Uterus (tissue), 4 donors: ENCODE results near the gene SPINK5. TPM values are rescaled to one million over a fixed set of nuclear protein-coding genes. Genes with fewer than 3 reads are reported as not detected.

Source experiments
- DNase-seq, 2 donors: peaks; one replicate each; pipeline ENCODE4 v3.0.0-alpha.2; 2019 to 2020
- H3K27ac ChIP-seq, 2 donors: fragments of 200-600 bp; sonication (generic); 1 replicate in 1 of 2; 2 replicates in 1 of 2; pipeline ENCODE4 v1.5.1; 2016 to 2018
- H3K27me3 ChIP-seq, 2 donors: fragments of 200-600 bp; sonication (generic); one replicate each; pipeline ENCODE4 v1.5.1; 2018 to 2019; ENCODE audit warnings: control low read depth in 1 of 2
- H3K36me3 ChIP-seq, 2 donors: fragments of 200-600 bp; sonication (generic); one replicate each; pipeline ENCODE4 v1.5.1; 2019; ENCODE audit warnings: control low read depth in 1 of 2
- H3K4me1 ChIP-seq, 2 donors: fragments of 200-600 bp; sonication (generic); one replicate each; pipeline ENCODE4 v1.5.1; 2018 to 2019; ENCODE audit warnings: control low read depth in 1 of 2
- H3K4me3 ChIP-seq, 2 donors: fragments of 200-600 bp; sonication (generic); 1 replicate in 1 of 2; 2 replicates in 1 of 2; pipeline ENCODE4 v1.5.1; 2018 to 2019; ENCODE audit warnings: mild to moderate bottlenecking in 1 of 2
- H3K9me3 ChIP-seq, 2 donors: fragments of 200-600 bp; sonication (generic); one replicate each; pipeline ENCODE4 v1.5.1; 2019; ENCODE audit warnings: control low read depth in 1 of 2
- POLR2A ChIP-seq, 2 donors: fragments of 450-650 bp; IDR thresholded peaks; one replicate each; pipeline ENCODE4 v1.6.1; 2016; ENCODE audit warnings: antibody characterized with exemption in 2 of 2, mild to moderate bottlenecking in 1 of 2, moderate library complexity in 1 of 2
- intact Hi-C: fragments of 100-400 bp; cut with DNase I; formaldehyde crosslinking; loops from one replicate; pipeline ENCODE4 v1.15.1; 2023; ENCODE audit warnings: low total_unique reads
- total RNA-seq, 4 donors: library from RNA; depleted of rRNA in 3 of 4; stranded (reverse); fragments of >200 nt in 3 of 4; gene quantifications; one replicate each; pipeline versions ENCODE4 v1.1.0 to v1.2.4, GENCODE V29; 2014 to 2023
- TF ChIP-seq, protein P1 (sequence below), 4 experiments: fragments of 200-600 bp in 2 of 4; fragments of 450-650 bp in 2 of 4; sonication (generic) in 2 of 4; IDR thresholded peaks; one replicate each; pipeline ENCODE4 v1.5.1; 2016 to 2019; ENCODE audit warnings: antibody characterized with exemption in 4 of 4, mild to moderate bottlenecking in 2 of 4, moderate library complexity in 1 of 4
- donor health status: DM: yes; HTN: yes; CAD: no.

The SPINK5 gene
- total RNA-seq, 4 donors from 2014 or later, result 0.73 to 4.6 TPM; not detected in 2

DNA sequence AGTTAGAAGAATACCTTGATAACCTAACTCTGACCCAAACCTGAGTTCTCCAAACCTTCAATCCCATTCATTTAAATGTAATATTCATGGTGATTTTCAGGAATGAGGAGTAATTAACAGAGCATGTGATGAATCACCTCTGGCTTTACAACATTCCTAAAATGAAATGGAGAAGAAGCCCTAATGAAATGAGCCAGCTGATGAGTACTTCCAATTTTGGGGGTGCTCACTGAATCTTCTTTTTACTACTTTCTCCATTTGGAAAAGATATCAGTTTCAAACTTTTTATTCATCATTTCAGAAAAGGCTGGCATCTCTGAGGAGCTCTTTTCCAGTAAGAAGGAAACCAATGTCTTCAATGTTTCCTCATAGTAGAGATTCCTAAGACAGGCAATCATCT, 2.9 kb upstream of the SPINK5 start:
- TF ChIP-seq POLR2A (IDR thresholded peaks at IDR 0.05), result no peak
- TF ChIP-seq, protein P1, sequence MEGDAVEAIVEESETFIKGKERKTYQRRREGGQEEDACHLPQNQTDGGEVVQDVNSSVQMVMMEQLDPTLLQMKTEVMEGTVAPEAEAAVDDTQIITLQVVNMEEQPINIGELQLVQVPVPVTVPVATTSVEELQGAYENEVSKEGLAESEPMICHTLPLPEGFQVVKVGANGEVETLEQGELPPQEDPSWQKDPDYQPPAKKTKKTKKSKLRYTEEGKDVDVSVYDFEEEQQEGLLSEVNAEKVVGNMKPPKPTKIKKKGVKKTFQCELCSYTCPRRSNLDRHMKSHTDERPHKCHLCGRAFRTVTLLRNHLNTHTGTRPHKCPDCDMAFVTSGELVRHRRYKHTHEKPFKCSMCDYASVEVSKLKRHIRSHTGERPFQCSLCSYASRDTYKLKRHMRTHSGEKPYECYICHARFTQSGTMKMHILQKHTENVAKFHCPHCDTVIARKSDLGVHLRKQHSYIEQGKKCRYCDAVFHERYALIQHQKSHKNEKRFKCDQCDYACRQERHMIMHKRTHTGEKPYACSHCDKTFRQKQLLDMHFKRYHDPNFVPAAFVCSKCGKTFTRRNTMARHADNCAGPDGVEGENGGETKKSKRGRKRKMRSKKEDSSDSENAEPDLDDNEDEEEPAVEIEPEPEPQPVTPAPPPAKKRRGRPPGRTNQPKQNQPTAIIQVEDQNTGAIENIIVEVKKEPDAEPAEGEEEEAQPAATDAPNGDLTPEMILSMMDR (IDR thresholded peaks at IDR 0.05), result no peak
- H3K27ac ChIP-seq, result no peak overlapping the region
- no peak overlapping the region for H3K4me3 ChIP-seq
- DNase-seq, result no peak
- intact Hi-C loops, result no loop called here
- no peaks in the 10 kb centered on the region for H3K4me1 ChIP-seq
- H3K36me3 ChIP-seq, result no peaks in the 10 kb centered on the region
- H3K9me3 ChIP-seq, result no peaks in the 10 kb centered on the region
- no peaks in the 10 kb centered on the region for H3K27me3 ChIP-seq

DNA sequence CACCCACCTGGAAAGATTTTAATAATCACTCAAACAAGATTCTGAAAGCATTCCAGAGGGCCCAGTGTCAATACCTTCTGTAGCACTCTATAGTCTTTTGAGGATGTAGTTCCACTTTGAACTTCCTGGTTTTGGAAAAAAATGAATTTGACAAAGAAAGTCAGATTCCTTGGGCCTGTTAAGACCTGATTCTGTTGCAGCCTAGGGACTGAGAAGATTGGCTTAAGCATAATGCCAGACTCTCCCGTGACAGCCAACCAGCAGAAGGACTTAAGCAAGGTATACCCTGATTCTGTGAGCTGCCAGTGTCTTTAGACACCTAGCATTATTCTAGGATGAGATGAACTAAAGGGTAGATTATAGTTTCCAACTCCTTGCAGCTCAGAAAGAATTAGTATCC, 6.8 kb downstream of the SPINK5 start:
- no peak overlapping the region for H3K4me3 ChIP-seq
- no peaks in the 10 kb centered on the region for H3K4me1 ChIP-seq
- no peaks in the 10 kb centered on the region for H3K9me3 ChIP-seq
- H3K36me3 ChIP-seq, result no peaks in the 10 kb centered on the region
- no peaks in the 10 kb centered on the region for H3K27me3 ChIP-seq
- no peak for DNase-seq
- no peak overlapping the region for H3K27ac ChIP-seq
- intact Hi-C loops, result no loop called here
- TF ChIP-seq, protein P1 (IDR thresholded peaks at IDR 0.05), result no peak
- no peak for TF ChIP-seq POLR2A (IDR thresholded peaks at IDR 0.05)

DNA sequence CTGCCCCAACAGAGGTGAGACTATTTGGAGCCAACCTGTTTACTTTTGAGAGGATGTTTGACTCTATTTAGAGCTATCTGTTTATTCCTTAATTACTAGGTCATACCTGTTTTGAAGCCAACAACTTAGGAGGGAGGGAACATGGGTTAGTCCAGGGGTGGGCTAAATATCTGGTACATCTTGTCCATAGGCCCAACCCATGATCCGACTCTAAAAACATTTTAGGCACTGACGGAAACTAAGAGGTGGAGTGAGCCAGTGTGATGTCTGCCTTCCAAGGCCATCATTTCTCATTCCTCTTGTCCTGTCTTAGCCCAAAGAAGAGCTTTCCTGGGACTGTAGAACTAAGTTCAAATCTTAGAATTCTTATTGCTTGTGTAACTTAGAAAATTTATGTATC, 8.4 kb downstream of the SPINK5 start:
- no peak for DNase-seq
- intact Hi-C loops, result no loop called here
- TF ChIP-seq, protein P1 (IDR thresholded peaks at IDR 0.05), result no peak
- TF ChIP-seq POLR2A (IDR thresholded peaks at IDR 0.05), result no peak

DNA sequence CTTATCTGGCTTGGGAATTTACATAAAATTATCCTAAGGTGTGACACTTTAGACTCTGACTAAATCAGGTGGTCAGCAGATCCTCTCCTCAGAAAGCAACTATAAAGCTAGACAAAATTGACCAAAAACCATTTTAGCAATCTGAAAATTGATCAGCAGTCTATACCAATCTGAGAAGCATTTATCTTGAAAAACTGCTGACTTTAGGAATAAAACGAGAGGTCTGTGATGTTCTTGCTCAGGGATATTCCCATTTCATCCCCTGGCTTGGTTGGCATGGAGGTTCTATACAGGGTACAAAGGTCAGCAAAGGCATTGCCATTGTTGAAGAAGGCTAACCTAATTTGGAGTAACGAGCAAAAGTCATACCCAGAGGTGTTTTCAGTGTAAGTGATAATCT, 11.7 kb downstream of the SPINK5 start:
- DNase-seq, result no peak
- Histone ChIP-seq H3K36me3 (no peaks in the 10 kb centered on the region), H3K4me1 (no peaks in the 10 kb centered on the region), H3K27me3 (no peaks in the 10 kb centered on the region), H3K9me3 (peaks cover 0 to 2% of the 10 kb centered on the region in 2 donors), H3K27ac (no peak overlapping the region), H3K4me3 (no peak overlapping the region)
- TF ChIP-seq, protein P1 (IDR thresholded peaks at IDR 0.05), result no peak
- TF ChIP-seq POLR2A (IDR thresholded peaks at IDR 0.05), result no peak
- intact Hi-C loops, result no loop called here

More for the DNA sequence above, 8.4 kb downstream of the SPINK5 start:
- H3K36me3 ChIP-seq, result no peaks in the 10 kb centered on the region
- H3K27me3 ChIP-seq, result no peaks in the 10 kb centered on the region
- H3K4me1 ChIP-seq, result no peaks in the 10 kb centered on the region
- H3K9me3 ChIP-seq, result no peaks in the 10 kb centered on the region
- H3K4me3 ChIP-seq, result no peak overlapping the region
- H3K27ac ChIP-seq, result no peak overlapping the region

DNA sequence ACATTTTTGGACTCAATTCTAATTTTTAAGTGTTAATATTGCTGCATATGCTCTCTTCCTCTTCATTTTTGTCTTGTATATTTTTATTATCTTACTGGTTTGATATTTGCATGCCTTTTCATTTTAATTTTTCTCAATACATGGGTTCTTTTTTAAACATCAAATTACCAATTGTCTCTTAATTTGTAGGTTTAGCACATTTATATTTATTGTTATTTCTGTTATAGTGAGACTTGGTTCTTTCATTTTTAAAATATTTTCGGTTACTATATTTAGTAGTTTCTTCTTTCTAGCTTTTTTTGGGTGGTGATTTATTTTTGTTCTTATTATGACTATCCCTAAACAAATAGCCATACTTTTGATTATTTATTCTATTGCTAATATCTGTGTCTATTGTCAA, 19.4 kb downstream of the SPINK5 start:
- Histone ChIP-seq H3K27ac (no peak overlapping the region), H3K4me3 (no peak overlapping the region)
- no peak for DNase-seq

More for the DNA sequence above, 19.4 kb downstream of the SPINK5 start:
- intact Hi-C loops, result no loop called here
- Histone ChIP-seq H3K9me3 (peaks cover 0 to 2% of the 10 kb centered on the region in 2 donors), H3K27me3 (no peaks in the 10 kb centered on the region), H3K36me3 (no peaks in the 10 kb centered on the region), H3K4me1 (no peaks in the 10 kb centered on the region)
- TF ChIP-seq, protein P1 (IDR thresholded peaks at IDR 0.05), result no peak
- no peak for TF ChIP-seq POLR2A (IDR thresholded peaks at IDR 0.05)
